GM19025 (cell line): ENCODE measurements around the gene ZSWIM8.

ENCODE experiments used
- ATAC-seq: cut with Tn5 transposase; IDR thresholded peaks from one replicate; pipeline ENCODE4 v1.9.1; 2021; ENCODE audit warnings: mild to moderate bottlenecking, low read depth, moderate library complexity; ENCODE audit not compliant: unreplicated experiment

Gene ZSWIM8

DNA sequence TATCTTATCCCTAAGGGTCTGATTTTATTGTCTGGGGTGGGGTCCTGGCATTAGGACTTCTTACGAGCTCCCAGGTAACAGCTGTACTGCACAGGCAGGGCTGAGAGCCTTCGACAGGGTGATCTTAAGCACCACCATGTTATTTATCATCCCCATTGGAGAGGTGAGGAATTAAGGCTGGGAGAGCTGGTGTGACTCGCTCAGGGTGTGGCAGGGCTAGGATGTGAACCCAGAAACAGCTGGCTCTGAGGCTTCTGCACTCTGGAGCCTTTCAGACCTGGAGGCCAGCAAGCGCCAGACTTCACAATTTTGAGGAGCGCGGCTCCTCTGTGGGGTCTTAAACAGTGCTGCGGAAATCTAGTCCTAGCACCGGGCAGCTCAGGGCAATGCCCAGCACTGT, 53.4 kb downstream of the ZSWIM8 start:
- ATAC-seq: no peak

DNA sequence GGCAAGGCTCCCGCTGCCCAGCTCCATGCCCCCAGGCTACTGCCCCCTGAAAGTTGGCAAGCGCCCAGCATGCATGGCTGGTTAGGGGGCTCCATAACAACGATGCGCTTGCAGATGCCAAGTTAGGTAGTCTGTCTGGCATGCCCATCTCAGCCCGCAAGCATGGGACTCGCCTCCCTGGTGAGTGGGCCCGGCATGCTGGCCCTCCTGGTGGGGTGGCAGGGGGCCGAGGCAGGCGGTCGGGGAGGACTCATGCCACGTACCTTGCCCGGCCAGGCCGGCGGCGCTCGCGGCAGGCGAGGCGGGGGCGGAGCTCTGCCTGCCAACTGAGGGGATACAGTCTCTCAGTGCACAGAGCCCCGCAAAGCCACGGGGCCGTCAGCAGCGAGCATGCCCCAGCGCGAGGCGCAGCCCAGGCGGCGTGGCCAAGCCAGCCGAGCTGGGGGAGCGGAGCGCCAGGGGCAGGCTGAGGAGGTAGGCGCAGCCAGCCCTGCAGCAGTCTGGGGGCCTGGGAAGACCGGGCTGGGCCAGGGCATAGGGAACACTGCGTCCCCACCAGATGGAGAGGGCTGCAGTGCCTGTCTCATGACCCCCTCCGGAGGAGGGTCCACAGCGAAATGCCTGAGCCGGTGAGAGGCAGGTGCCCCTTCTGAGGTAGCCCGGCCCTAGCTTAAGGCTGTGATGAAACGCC, 54.0 kb downstream of the ZSWIM8 start:
- ATAC-seq: no peak

- ATAC-seq: no peak
These were observed 54.6 kb downstream of the ZSWIM8 start for GRCh38 chr10:73840056-73840402.

DNA sequence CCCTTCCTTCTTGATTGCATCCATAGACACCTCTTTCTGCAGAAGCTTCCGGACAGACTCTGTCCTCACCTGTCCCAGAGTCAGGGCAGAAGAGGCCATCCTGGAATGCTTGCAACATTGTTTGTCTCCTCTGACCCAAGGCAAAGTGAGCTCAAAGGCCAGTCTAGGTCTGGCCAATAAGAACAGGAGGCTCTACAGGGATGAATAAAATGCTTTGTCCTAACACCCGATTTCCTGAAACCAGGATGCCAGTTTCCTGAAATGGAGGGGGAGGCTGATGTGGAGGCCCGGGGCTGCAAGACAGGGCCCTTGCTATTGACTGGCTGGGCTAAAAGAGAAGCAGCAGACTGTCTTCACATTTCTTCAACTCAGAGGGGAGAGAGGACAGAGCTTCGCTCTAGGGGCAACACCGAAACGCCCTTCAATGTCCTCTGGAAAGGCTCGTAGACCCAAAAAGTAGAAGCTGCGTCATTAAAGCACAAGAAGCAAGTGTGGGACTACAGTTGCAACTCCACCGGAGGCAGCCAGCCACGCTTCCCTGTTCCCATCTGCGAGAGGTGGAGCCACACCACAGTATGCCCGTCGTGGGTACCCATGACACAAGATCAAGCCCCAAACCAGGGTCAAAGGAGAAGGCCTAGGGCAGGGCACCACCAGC, 55.1 kb downstream of the ZSWIM8 start:
- no peak for ATAC-seq

GRCh38 chr10:73841061-73841421, 55.6 kb downstream of the ZSWIM8 start:
- no peak for ATAC-seq

DNA sequence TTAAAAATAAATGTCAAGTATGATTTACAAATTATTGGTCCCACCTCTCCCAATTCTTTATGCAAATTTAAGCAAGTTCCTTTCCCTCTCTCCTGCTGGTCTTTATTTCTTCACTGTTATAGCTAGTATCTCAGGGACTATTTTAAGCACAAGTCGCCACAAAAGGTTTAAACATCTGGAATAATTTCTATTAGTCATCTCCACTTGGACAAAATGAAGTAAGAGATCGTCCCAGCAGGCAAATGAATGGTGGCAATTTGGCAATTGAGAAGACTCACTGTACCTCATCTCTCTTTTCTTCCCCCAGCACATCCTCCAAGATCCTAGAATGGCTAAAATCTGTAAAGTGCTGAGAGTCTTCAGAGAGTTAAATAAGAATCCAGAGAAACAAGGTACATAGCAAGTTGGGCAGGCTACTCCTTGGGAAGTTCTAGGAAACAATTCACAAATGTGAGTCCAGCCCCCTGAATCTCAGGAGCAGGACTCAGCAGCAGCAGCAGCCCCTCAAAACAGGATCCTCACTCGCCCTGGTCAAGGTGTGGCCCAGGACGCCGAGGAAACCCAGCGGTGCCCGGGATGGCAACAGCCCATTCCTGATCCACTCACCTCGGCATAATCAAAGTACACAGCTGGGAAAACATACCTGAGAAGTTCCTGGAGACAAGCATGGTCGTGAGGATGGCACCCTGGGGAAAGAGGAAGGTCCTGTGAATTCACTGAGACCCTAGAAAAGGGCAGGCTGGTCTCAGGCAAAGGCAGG, 56.3 kb downstream of the ZSWIM8 start:
- ATAC-seq: no peak

- no peak for ATAC-seq
These were observed 56.9 kb downstream of the ZSWIM8 start for GRCh38 chr10:73842349-73842748.

GRCh38 chr10:73843261-73843660, 57.9 kb downstream of the ZSWIM8 start:
- ATAC-seq: no peak

- no peak for ATAC-seq
These were observed 61.6 kb downstream of the ZSWIM8 start for GRCh38 chr10:73847031-73847430.

- peak; percentile 88 for ATAC-seq
These were observed 63.5 kb downstream of the ZSWIM8 start for GRCh38 chr10:73848821-73849489.

GRCh38 chr10:73850211-73850610, 64.8 kb downstream of the ZSWIM8 start:
- no peak for ATAC-seq

DNA sequence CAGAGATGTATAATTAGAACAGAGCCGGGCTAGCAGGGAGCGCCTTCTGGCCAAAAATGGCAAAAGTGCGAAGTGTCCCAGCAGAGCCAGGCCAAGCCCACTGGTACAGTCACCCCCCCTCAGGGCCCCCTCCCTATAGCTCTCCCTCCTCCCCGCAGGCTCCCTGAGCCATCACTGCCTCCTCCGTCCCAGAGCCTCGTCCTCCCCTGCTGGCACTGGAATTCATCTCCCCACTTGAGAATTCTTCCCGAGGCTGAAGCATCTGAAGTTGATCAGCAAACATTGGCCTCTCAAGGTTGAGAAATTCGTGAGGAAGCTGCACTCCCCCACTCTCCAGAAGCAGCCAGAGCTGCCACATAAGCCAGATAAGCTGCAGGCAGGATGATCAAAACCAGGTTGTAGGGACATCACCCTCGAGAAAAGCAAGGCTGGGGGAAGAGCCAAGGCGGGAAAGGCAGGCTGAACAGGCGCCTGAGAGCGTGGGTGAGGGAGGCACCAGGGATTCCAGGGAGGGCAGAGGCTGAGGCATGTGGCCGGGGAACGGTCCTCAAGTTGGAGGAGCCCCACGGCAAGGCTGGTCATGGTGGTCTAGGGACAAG, 65.6 kb downstream of the ZSWIM8 start:
- ATAC-seq: no peak
